ENCODE data around the gene PLA2G2C.

GRCh38 chr1:20143734-20144565 is 42.4 kb downstream of the PLA2G2C start:
- TF ChIP-seq CTCF (IDR thresholded peaks at IDR 0.05; ENCODE audit: insufficient read depth, low read length) (no peak), POLR2AphosphoS5 (IDR thresholded peaks at IDR 0.05; ENCODE audit: low read depth) (no peak)
